Mucosa of descending colon (tissue), 3 donors: ENCODE results near the gene CHKB. TPM values are rescaled to one million over a fixed set of nuclear protein-coding genes. Genes with fewer than 3 reads are reported as not detected.
"Not testable (repeated sequence)": the region's sequence is repeated elsewhere in the genome, so short reads cannot be mapped to it uniquely, and the experiment has no call there.

Experiments
- ATAC-seq: fragments of 200-7000 bp; cut with Tn5 transposase; one replicate; pipeline ENCODE4 v1.9.1; 2020; ENCODE audit warnings: mild to moderate bottlenecking, moderate library complexity
- DNase-seq, 3 donors: peaks; one replicate each; pipeline ENCODE4 v3.0.0-alpha.2; 2020
- H3K36me3 ChIP-seq: fragments of 200-600 bp; one replicate; pipeline ENCODE4 v1.8.0; 2021; ENCODE audit warnings: low read depth, mild to moderate bottlenecking
- H3K4me1 ChIP-seq: fragments of 200-600 bp; one replicate; pipeline ENCODE4 v1.8.0; 2021; ENCODE audit warnings: low read depth, mild to moderate bottlenecking
- H3K4me3 ChIP-seq: fragments of 200-600 bp; one replicate; pipeline ENCODE4 v1.8.0; 2021; ENCODE audit warnings: mild to moderate bottlenecking
- H3K9me3 ChIP-seq: fragments of 200-600 bp; one replicate; pipeline ENCODE4 v1.8.0; 2021; ENCODE audit warnings: mild to moderate bottlenecking
- CTCF ChIP-seq: fragments of 200-600 bp; IDR thresholded peaks from one replicate; pipeline ENCODE4 v1.8.0; 2022; ENCODE audit warnings: antibody characterized with exemption, mild to moderate bottlenecking
- intact Hi-C, 2 donors: fragments of 100-400 bp; cut with DNase I in 1 of 2; cut with micrococcal nuclease in 1 of 2; formaldehyde crosslinking; loops; one replicate each; pipeline versions ENCODE4 v1.11.0 to v1.11.1; 2022; cut with DNase I, micrococcal nuclease
- total RNA-seq, 3 donors: library from RNA; stranded (reverse); fragmentation: NEBNext Ultra II Directional in 2 of 3; extraction: Animal tissue kit (Norgen Biotek cat#: 25700) in 2 of 3; gene quantifications; one replicate each; pipeline versions ENCODE4 v1.2.1 to v1.2.4, GENCODE V29; 2021 to 2023
- donor health status: DM: no; HTN: no; CAD: no; lungs with moderate emphysema.
- donor health status: DM: no; HTN: no; CAD: no.
- donor health status: DM: no; HTN: yes; CAD: no.

Gene CHKB
- total RNA-seq, 3 donors from 2014 or later, result 79.9 to 95.0 (median 80.9) TPM

GRCh38 chr22:50610041-50610451 lies 27.4 kb upstream of the CHKB start:
- peaks cover 10% of the 10 kb centered on the region for H3K4me1 ChIP-seq
- H3K9me3 ChIP-seq, result no peaks in the 10 kb centered on the region
- no peak for DNase-seq
- TF ChIP-seq CTCF, result no peak
- intact Hi-C loops, result no loop called here
- H3K4me3 ChIP-seq, result no peak overlapping the region
- ATAC-seq, result no peak
- no peaks in the 10 kb centered on the region for H3K36me3 ChIP-seq

- no peak for TF ChIP-seq CTCF
- DNase-seq (no peak), ATAC-seq (no peak)
- no peaks in the 10 kb centered on the region for H3K9me3 ChIP-seq
- H3K4me1 ChIP-seq, result peaks cover 10% of the 10 kb centered on the region
- intact Hi-C loops, result no loop called here
- H3K36me3 ChIP-seq, result no peaks in the 10 kb centered on the region
- H3K4me3 ChIP-seq, result no peak overlapping the region
Measured at GRCh38 chr22:50609599-50609998, 26.9 kb upstream of the CHKB start.

- Histone ChIP-seq H3K4me1 (peaks cover 10% of the 10 kb centered on the region), H3K4me3 (no peak overlapping the region), H3K36me3 (no peaks in the 10 kb centered on the region), H3K9me3 (no peaks in the 10 kb centered on the region)
- no peak for TF ChIP-seq CTCF
- intact Hi-C loops, result no loop called here
- ATAC-seq (no peak), DNase-seq (no peak)
Measured at GRCh38 chr22:50608996-50609395, 26.3 kb upstream of the CHKB start.

GRCh38 chr22:50608058-50608840 lies 25.6 kb upstream of the CHKB start:
- H3K9me3 ChIP-seq, H3K36me3 ChIP-seq, intact Hi-C loops, ATAC-seq, H3K4me3 ChIP-seq, H3K4me1 ChIP-seq, DNase-seq: not testable (repeated sequence)

GRCh38 chr22:50607659-50608020 lies 25.0 kb upstream of the CHKB start:
- no peak for DNase-seq
- no peak for ATAC-seq
- no peaks in the 10 kb centered on the region for H3K9me3 ChIP-seq
- intact Hi-C loops, result no loop called here
- no peaks in the 10 kb centered on the region for H3K36me3 ChIP-seq
- H3K4me3 ChIP-seq, result no peak overlapping the region
- TF ChIP-seq CTCF, result no peak
- peaks cover 4% of the 10 kb centered on the region for H3K4me1 ChIP-seq

- Histone ChIP-seq H3K4me3 (no peak overlapping the region), H3K9me3 (no peaks in the 10 kb centered on the region), H3K4me1 (peaks cover 2% of the 10 kb centered on the region), H3K36me3 (no peaks in the 10 kb centered on the region)
- ATAC-seq, result no peak
- no peak for DNase-seq
- no peak for TF ChIP-seq CTCF
- intact Hi-C loops, result no loop called here
Measured at GRCh38 chr22:50606946-50607658, 24.5 kb upstream of the CHKB start.
